Neural progenitor cell (in vitro differentiated cells): ENCODE measurements around the gene BIRC7. TPM values are rescaled to one million over a fixed set of nuclear protein-coding genes. Genes with fewer than 3 reads are reported as not detected.

Source experiments
- DNase-seq: peaks from one replicate; pipeline ENCODE4 v3.0.0-alpha.2; 2016; ENCODE audit warnings: low spot score
- H2AFZ ChIP-seq: fragments of 200-600 bp; sonication (generic); replicated peaks from 2 replicates; pipeline ENCODE4 v1.6.1; 2016; ENCODE audit warnings: antibody characterized with exemption
- H3F3A ChIP-seq: fragments of 200-600 bp; sonication (generic); 2 replicates; pipeline ENCODE4 v1.6.1; 2016; ENCODE audit warnings: antibody characterized with exemption, low read depth
- H3K27ac ChIP-seq: fragments of 200-600 bp; sonication (generic); 2 replicates; pipeline ENCODE4 v1.5.1; 2016; ENCODE audit warnings: mild to moderate bottlenecking
- H3K27me3 ChIP-seq: fragments of 200-600 bp; sonication (generic); 2 replicates; pipeline ENCODE4 v1.6.1; 2016; ENCODE audit warnings: mild to moderate bottlenecking, moderate library complexity
- H3K36me3 ChIP-seq: fragments of 200-600 bp; sonication (generic); 2 replicates; pipeline ENCODE4 v1.5.1; 2016
- H3K4me1 ChIP-seq: fragments of 200-600 bp; sonication (generic); 2 replicates; pipeline ENCODE4 v1.6.1; 2016; ENCODE audit warnings: mixed run types
- H3K4me2 ChIP-seq: fragments of 200-600 bp; sonication (generic); 2 replicates; pipeline ENCODE4 v1.6.1; 2016
- H3K4me3 ChIP-seq: fragments of 200-600 bp; sonication (generic); 2 replicates; pipeline ENCODE4 v1.5.1; 2016
- H3K79me2 ChIP-seq: fragments of 200-600 bp; sonication (generic); 2 replicates; pipeline ENCODE4 v1.6.1; 2016; ENCODE audit warnings: low read depth
- H3K9ac ChIP-seq: fragments of 200-600 bp; sonication (generic); 2 replicates; pipeline ENCODE4 v1.6.1; 2016
- H3K9me3 ChIP-seq: fragments of 200-600 bp; sonication (generic); 2 replicates; pipeline ENCODE4 v1.5.1; 2016; ENCODE audit warnings: low read depth
- H4K20me1 ChIP-seq: fragments of 200-600 bp; sonication (generic); 2 replicates; pipeline ENCODE4 v1.6.1; 2016; ENCODE audit warnings: low read depth
- H3K27ac Mint-ChIP-seq: 3 replicates; pipeline ENCODE4 v1.8.0; 2021; ENCODE audit warnings: mixed read lengths
- H3K27me3 Mint-ChIP-seq: 2 replicates; pipeline ENCODE4 v1.8.0; 2022; ENCODE audit warnings: low read depth, mild to moderate bottlenecking, inconsistent platforms, moderate library complexity, mixed read lengths; ENCODE audit not compliant: insufficient read depth
- H3K36me3 Mint-ChIP-seq: 3 replicates; pipeline ENCODE4 v1.8.0; 2021; ENCODE audit warnings: mixed read lengths
- H3K4me1 Mint-ChIP-seq: 3 replicates; pipeline ENCODE4 v1.8.0; 2021; ENCODE audit warnings: mixed read lengths
- H3K4me3 Mint-ChIP-seq: 3 replicates; pipeline ENCODE4 v1.8.0; 2021; ENCODE audit warnings: mild to moderate bottlenecking, moderate library complexity, mixed read lengths
- H3K9me3 Mint-ChIP-seq: 3 replicates; pipeline ENCODE4 v1.8.0; 2020; ENCODE audit warnings: mixed read lengths
- CTCF ChIP-seq: fragments of 200-600 bp; sonication (generic); IDR thresholded peaks from 2 replicates; pipeline ENCODE4 v1.5.1; 2017; ENCODE audit warnings: antibody characterized with exemption, mild to moderate bottlenecking
- EZH2 ChIP-seq: fragments of 200-600 bp; sonication (generic); IDR thresholded peaks from 2 replicates; pipeline ENCODE4 v1.6.1; 2017; ENCODE audit warnings: antibody characterized with exemption, mild to moderate bottlenecking, moderate library complexity
- EZH2phosphoT487 ChIP-seq: fragments of 200-600 bp; sonication (generic); IDR thresholded peaks from 2 replicates; pipeline ENCODE4 v1.6.1; 2017; ENCODE audit warnings: antibody characterized with exemption
- total RNA-seq: library from RNA; depleted of rRNA; stranded (reverse); fragments of >200 nt; gene quantifications from 2 replicates; pipeline ENCODE4 v1.2.3, GENCODE V29; 2015; ENCODE audit warnings: low replicate concordance

BIRC7 gene
- total RNA-seq, 1 donor from 2014 or later: not detected

DNA sequence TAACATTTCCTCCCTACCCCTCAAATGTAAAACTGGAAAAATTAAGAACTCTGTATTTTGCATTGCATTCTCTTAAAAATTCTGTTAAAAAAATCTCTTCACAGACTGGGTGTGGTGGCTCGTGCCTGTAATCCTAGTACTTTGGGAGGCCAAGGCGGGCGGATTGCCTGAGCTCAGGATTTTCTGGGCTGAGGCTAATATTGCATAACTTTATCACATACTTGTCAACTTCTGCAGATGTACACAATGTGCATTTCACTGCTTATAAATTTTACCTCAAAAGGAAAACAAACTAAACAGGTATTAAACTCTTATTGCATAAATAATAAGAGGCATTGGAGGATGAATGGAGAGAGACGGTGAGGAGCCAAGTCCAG is 40.9 kb upstream of the BIRC7 start:
- Histone ChIP-seq H3K27me3 (no peaks in the 10 kb centered on the region), H2AFZ (no peak overlapping the region), H3K27ac (no peak overlapping the region), H3K4me1 (no peaks in the 10 kb centered on the region), H3K9me3 (no peaks in the 10 kb centered on the region), H3K9ac (no peak overlapping the region), H3K4me3 (no peak overlapping the region), H3K4me2 (no peak overlapping the region), H3F3A (no peaks in the 10 kb centered on the region), H3K79me2 (peaks cover 44% of the 10 kb centered on the region), H4K20me1 (peaks cover 60% of the 10 kb centered on the region), H3K36me3 (no peaks in the 10 kb centered on the region)
- no peak overlapping the region for H3K27ac Mint-ChIP-seq
- H3K4me3 Mint-ChIP-seq: no peak overlapping the region
- H3K4me1 Mint-ChIP-seq: peaks cover 5% of the 10 kb centered on the region
- no peak for DNase-seq
- peaks cover 9% of the 10 kb centered on the region for H3K27me3 Mint-ChIP-seq
- no peaks in the 10 kb centered on the region for H3K9me3 Mint-ChIP-seq
- TF ChIP-seq EZH2phosphoT487 (no peak), EZH2 (no peak), CTCF (no peak)
- H3K36me3 Mint-ChIP-seq: peaks cover 20% of the 10 kb centered on the region

- Histone ChIP-seq H3K4me1 (no peaks in the 10 kb centered on the region), H3K9ac (no peak overlapping the region), H3F3A (no peaks in the 10 kb centered on the region), H3K9me3 (no peaks in the 10 kb centered on the region), H4K20me1 (peaks cover 81% of the 10 kb centered on the region), H3K36me3 (no peaks in the 10 kb centered on the region), H3K4me3 (no peak overlapping the region), H3K79me2 (peaks cover 65% of the 10 kb centered on the region), H2AFZ (no peak overlapping the region), H3K4me2 (no peak overlapping the region), H3K27ac (no peak overlapping the region), H3K27me3 (no peaks in the 10 kb centered on the region)
- Mint-ChIP-seq H3K4me3 (no peak overlapping the region), H3K27me3 (peaks cover 7% of the 10 kb centered on the region), H3K27ac (no peak overlapping the region), H3K36me3 (peaks cover 28% of the 10 kb centered on the region), H3K4me1 (peaks cover 5% of the 10 kb centered on the region), H3K9me3 (no peaks in the 10 kb centered on the region)
- no peak for DNase-seq
- TF ChIP-seq EZH2: no peak
Measured at GRCh38 chr20:63196768-63197470, 38.8 kb upstream of the BIRC7 start.

DNA sequence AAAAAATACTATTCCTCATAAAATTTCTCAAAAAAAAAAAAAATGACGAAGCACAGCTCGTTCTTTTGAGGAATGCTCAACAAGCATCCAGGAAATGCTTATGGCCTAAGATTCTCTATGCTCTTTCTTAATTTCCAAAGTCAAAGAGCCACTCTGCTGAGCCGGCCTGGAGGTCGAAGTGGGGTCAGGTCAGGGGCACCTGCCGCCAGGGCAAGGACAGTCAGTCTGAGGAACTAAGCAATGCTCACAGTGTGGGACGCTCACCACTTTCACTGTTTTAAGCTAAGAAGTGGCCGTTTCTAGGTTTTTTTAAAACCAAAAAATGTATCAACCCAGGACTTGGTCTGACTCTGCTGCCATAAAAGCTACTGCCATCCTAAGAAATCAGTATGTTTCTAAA is 37.1 kb upstream of the BIRC7 start:
- Mint-ChIP-seq H3K4me1 (peaks cover 5% of the 10 kb centered on the region), H3K27me3 (peaks cover 7% of the 10 kb centered on the region), H3K9me3 (no peaks in the 10 kb centered on the region), H3K4me3 (no peak overlapping the region), H3K36me3 (peaks cover 31% of the 10 kb centered on the region), H3K27ac (no peak overlapping the region)
- Histone ChIP-seq H3K9me3 (no peaks in the 10 kb centered on the region), H3K36me3 (no peaks in the 10 kb centered on the region), H3K79me2 (peaks cover 82% of the 10 kb centered on the region), H3K27ac (no peak overlapping the region), H3F3A (no peaks in the 10 kb centered on the region), H3K4me3 (no peak overlapping the region), H3K9ac (no peak overlapping the region), H2AFZ (no peak overlapping the region), H3K27me3 (no peaks in the 10 kb centered on the region), H3K4me1 (no peaks in the 10 kb centered on the region), H4K20me1 (peaks cover 95% of the 10 kb centered on the region), H3K4me2 (no peak overlapping the region)
- no peak for DNase-seq
- no peak for TF ChIP-seq EZH2
- TF ChIP-seq CTCF: no peak
- TF ChIP-seq EZH2phosphoT487: no peak

GRCh38 chr20:63202021-63202420 is 33.7 kb upstream of the BIRC7 start:
- H3K27me3 ChIP-seq: no peaks in the 10 kb centered on the region
- no peak for DNase-seq
- no peak overlapping the region for H3K4me3 ChIP-seq
- peaks cover 3% of the 10 kb centered on the region for H3K27me3 Mint-ChIP-seq
- H3K4me1 Mint-ChIP-seq: peaks cover 11% of the 10 kb centered on the region
- H3K9me3 Mint-ChIP-seq: no peaks in the 10 kb centered on the region
- H2AFZ ChIP-seq: no peak overlapping the region
- no peak overlapping the region for H3K27ac ChIP-seq
- H3K4me3 Mint-ChIP-seq: no peak overlapping the region
- no peaks in the 10 kb centered on the region for H3K9me3 ChIP-seq
- H3K4me1 ChIP-seq: no peaks in the 10 kb centered on the region
- no peak overlapping the region for H3K4me2 ChIP-seq
- no peaks in the 10 kb centered on the region for H3F3A ChIP-seq
- H3K79me2 ChIP-seq: peaks cover 98% of the 10 kb centered on the region
- TF ChIP-seq EZH2phosphoT487: no peak
- TF ChIP-seq CTCF: no peak
- no peak for TF ChIP-seq EZH2
- H3K9ac ChIP-seq: no peak overlapping the region
- H3K36me3 Mint-ChIP-seq: peaks cover 27% of the 10 kb centered on the region
- H4K20me1 ChIP-seq: peaks cover 98% of the 10 kb centered on the region
- H3K36me3 ChIP-seq: no peaks in the 10 kb centered on the region
- H3K27ac Mint-ChIP-seq: no peak overlapping the region
